K562 (cell line): Measurements from ENCODE around the gene PLXDC2. TPM values are rescaled to one million over a fixed set of nuclear protein-coding genes. Genes with fewer than 3 reads are reported as not detected.

Experiments used
- ATAC-seq: fragments of 200-7000 bp; cut with Tn5 transposase; 3 replicates; pipeline ENCODE4 v1.9.1; 2020; ENCODE audit warnings: moderate library complexity
- BruUV-seq: library from RNA; stranded (reverse); fragments of 400-500 nt; replicated peaks from 2 replicates; lab custom pipeline; 2021; lab: Mats Ljungman, UMichigan
- CTCF ChIA-PET: fragments of 300-600 bp; formaldehyde crosslinking; extraction: SDS; loops from one replicate; lab custom pipeline; 2021; ENCODE audit warnings: low intra/inter-chr PET ratio; lab: Yijun Ruan, JAX
- POLR2A ChIA-PET: fragments of 300-600, 350-650 bp; sonication (Branson Sonifier 250); formaldehyde crosslinking; extraction: SDS; loops from one replicate; lab custom pipeline; 2021; ENCODE audit warnings: antibody characterized with exemption, inconsistent platforms; lab: Yijun Ruan, JAX
- DNase-seq, 4 experiments: peaks; one replicate each; pipeline versions ENCODE4 v3.0.0 to v3.0.0-alpha.2; 2011 to 2018; ENCODE audit warnings: low spot score in 3 of 4, mixed read lengths in 3 of 4; ENCODE audit errors: extremely low read depth in 1 of 4
- FAIRE-seq: peaks from 2 replicates; lab custom pipeline; 2011; peaks lifted over from hg19 to GRCh38; lab: Jason Lieb, UNC
- H2AFZ ChIP-seq: 2 replicates; pipeline ENCODE4 v1.6.0; 2011; ENCODE audit warnings: low read depth, low read length, control low read depth, inconsistent platforms
- H3K27ac ChIP-seq: fragments of 200-600 bp; 3 replicates; pipeline ENCODE4 v1.8.0; 2011; ENCODE audit warnings: low read depth, mild to moderate bottlenecking, control low read depth, inconsistent platforms, low read length, moderate library complexity, mixed read lengths; ENCODE audit errors: extremely low read depth
- H3K27me3 ChIP-seq, 2 experiments: fragments of 300-600 bp in 1 of 2; 2 replicates in 1 of 2; 3 replicates in 1 of 2; pipeline versions ENCODE4 v1.6.0 to v1.8.0; 2011; ENCODE audit warnings: inconsistent platforms in 2 of 2, low read length in 2 of 2, mild to moderate bottlenecking in 1 of 2, mixed read lengths in 1 of 2, moderate library complexity in 1 of 2; ENCODE audit not compliant: control insufficient read depth in 2 of 2, insufficient read depth in 2 of 2
- H3K36me3 ChIP-seq: fragments of 300-600 bp; 3 replicates; pipeline ENCODE4 v1.8.0; 2011; ENCODE audit warnings: mild to moderate bottlenecking, low read length, inconsistent platforms; ENCODE audit not compliant: control insufficient read depth, insufficient read depth
- H3K4me1 ChIP-seq, 2 experiments: fragments of 200-600 bp in 1 of 2; replicated peaks in 1 of 2; 2 replicates in 1 of 2; 3 replicates in 1 of 2; pipeline versions ENCODE4 v1.5.1 to v1.8.0; 2011; ENCODE audit warnings: inconsistent platforms in 2 of 2, low read length in 2 of 2, mild to moderate bottlenecking in 1 of 2, mixed read lengths in 1 of 2, moderate library complexity in 1 of 2; ENCODE audit not compliant: control insufficient read depth in 2 of 2, insufficient read depth in 2 of 2
- H3K4me2 ChIP-seq: 2 replicates; pipeline ENCODE4 v1.6.1; 2011; ENCODE audit warnings: low read length, control low read depth, inconsistent platforms, mixed read lengths; ENCODE audit not compliant: insufficient read depth
- H3K4me3 ChIP-seq: fragments of 200-600 bp; sonication (generic), shearing (Covaris generic); 2 replicates; pipeline ENCODE4 v1.5.1; 2016; ENCODE audit warnings: control low read depth, inconsistent platforms
- H3K79me2 ChIP-seq: fragments of 200-600 bp; 3 replicates; pipeline ENCODE4 v1.8.0; 2011; ENCODE audit warnings: low read length, inconsistent platforms; ENCODE audit not compliant: control insufficient read depth, insufficient read depth
- H3K9ac ChIP-seq, 2 experiments: 2 replicates each; pipeline versions ENCODE4 v1.6.0 to v1.6.1; 2011; ENCODE audit warnings: low read depth in 2 of 2, low read length in 2 of 2, control low read depth in 1 of 2, inconsistent platforms in 1 of 2, mild to moderate bottlenecking in 1 of 2, mixed read lengths in 1 of 2; ENCODE audit not compliant: insufficient read depth in 1 of 2
- H3K9me1 ChIP-seq: one replicate; pipeline ENCODE4 v1.6.0; 2011; ENCODE audit warnings: inconsistent platforms, mild to moderate bottlenecking, low read length, moderate library complexity; ENCODE audit not compliant: control insufficient read depth, insufficient read depth
- H3K9me3 ChIP-seq: replicated peaks from 2 replicates; pipeline ENCODE4 v1.5.1; 2011; ENCODE audit warnings: low read depth, low read length, inconsistent platforms; ENCODE audit not compliant: control insufficient read depth, insufficient read depth
- H4K20me1 ChIP-seq: replicated peaks from 2 replicates; pipeline ENCODE4 v1.6.1; 2011; ENCODE audit warnings: low read length, inconsistent platforms, mixed read lengths; ENCODE audit not compliant: control insufficient read depth, insufficient read depth
- GTF3C2 ChIP-seq: IDR thresholded peaks from 3 replicates; pipeline ENCODE4 v1.6.1; 2011; ENCODE audit warnings: borderline replicate concordance, mild to moderate bottlenecking, moderate library complexity; ENCODE audit not compliant: insufficient read length; ENCODE audit errors: extremely low read depth
- MAFG ChIP-seq: fragments of 450-650 bp; conservative IDR thresholded peaks from 2 replicates; pipeline ENCODE4 v1.6.1; 2016; ENCODE audit warnings: missing genetic modification characterization, missing compliant biosample characterization
- PHTF2 ChIP-seq: fragments of 250-450 bp; sonication (Bioruptor Pico); IDR thresholded peaks from 2 replicates; pipeline ENCODE4 v1.5.0; 2021; ENCODE audit warnings: mild to moderate bottlenecking
- RERE ChIP-seq: sonication (generic); formaldehyde crosslinking; IDR thresholded peaks from 2 replicates; pipeline ENCODE4 v1.8.0; 2023; ENCODE audit warnings: missing genetic modification reagents, mild to moderate bottlenecking, borderline replicate concordance
- ZBTB26 ChIP-seq: fragments of 450-650 bp; formaldehyde crosslinking; IDR thresholded peaks from 2 replicates; pipeline ENCODE4 v1.4.0; 2022; ENCODE audit warnings: missing genetic modification characterization
- ZNF165 ChIP-seq: fragments of 250-450 bp; sonication (Bioruptor Pico); IDR thresholded peaks from 2 replicates; pipeline ENCODE4 v1.4.0; 2020; ENCODE audit warnings: borderline replicate concordance
- ZNF232 ChIP-seq: sonication (generic); formaldehyde crosslinking; IDR thresholded peaks from 2 replicates; pipeline ENCODE4 v1.8.0; 2022; ENCODE audit warnings: mild to moderate bottlenecking, missing genetic modification reagents
- WGBS: fragments of 100-300 bp; shearing (Covaris generic); methylation state at CpG from one replicate; pipeline ENCODE4 v1.1.6; 2016; ENCODE audit warnings: low coverage, mixed read lengths; ENCODE audit not compliant: insufficient coverage; ENCODE audit errors: missing lambda C conversion rate; 5-methylcytosine and 5-hydroxymethylcytosine counted together
- in situ Hi-C: fragments of 300-500 bp; cut with MboI; formaldehyde crosslinking; loops from 4 replicates; pipeline ENCODE4 v1.15.0; 2018; ENCODE audit warnings: inconsistent platforms, mixed read lengths
- intact Hi-C: fragments of 100-400 bp; cut with micrococcal nuclease; formaldehyde crosslinking; loops from 2 replicates; pipeline ENCODE4 v1.14.2; 2022
- polyA plus RNA-seq, 8 experiments: library from polyadenylated mRNA; depleted of rRNA in 4 of 8; stranded (reverse) in 5 of 8; unstranded in 3 of 8; fragments of >200 nt; fragmentation: Nextera tagmentation in 2 of 8; fragmentation: Illumina TruSeq in 1 of 8; extraction: Ambion mirVana in 2 of 8; extraction: Trizol in 1 of 8; gene quantifications; 2 replicates each; pipeline versions ENCODE4 v1.2.1 to v1.2.3, GENCODE V29; 2011 to 2014; ENCODE audit warnings: inconsistent platforms in 1 of 8, missing spikeins in 1 of 8
- total RNA-seq, 7 experiments: library from RNA; depleted of rRNA in 6 of 7; stranded (reverse); fragments of >200 nt in 6 of 7; fragmentation: Illumina TruSeq in 2 of 7; extraction: Trizol in 2 of 7; gene quantifications; 2 replicates each; pipeline versions ENCODE4 v1.2.1 to v1.2.3, GENCODE V29; 2011 to 2021; ENCODE audit warnings: low replicate concordance in 1 of 7

Gene PLXDC2
- total and polyA plus RNA-seq, 9 of the 15 experiments (the other 6 are each of a cell fraction or from before 2014, with no cell fraction given) = 0.01 to 0.33 (median 0.10) TPM; not detected in 3

GRCh38 chr10:20059084-20059835 is 243.0 kb downstream of the PLXDC2 start (continued):
- TF ChIP-seq GTF3C2 = no peak
- TF ChIP-seq, all 486 proteins: peak for 0

GRCh38 chr10:20065814-20066213 is 249.6 kb downstream of the PLXDC2 start:
- Histone ChIP-seq H3K36me3 (no peaks in the 10 kb centered on the region), H3K9ac (no peak overlapping the region), H3K4me1 (no peaks in the 10 kb centered on the region), H3K9me3 (no peaks in the 10 kb centered on the region), H3K27me3 (no peaks in the 10 kb centered on the region), H2AFZ (no peak overlapping the region), H3K79me2 (no peaks in the 10 kb centered on the region), H3K27ac (no peak overlapping the region), H3K9me1 (no peaks in the 10 kb centered on the region), H3K4me3 (no peak overlapping the region), H4K20me1 (no peaks in the 10 kb centered on the region), H3K4me2 (no peak overlapping the region)
- ChIA-PET POLR2A (no interaction called here), CTCF (no interaction called here)
- no TSS peak for BruUV-seq
- intact Hi-C loops = no loop called here
- WGBS = 3% methylated on average over 6 of the region's 6 CpGs
- DNase-seq = no peak
- no peak for FAIRE-seq
- ATAC-seq = no peak
- in situ Hi-C loops = no loop called here
- no peak for TF ChIP-seq RERE (CRISPR knock-in tag)
- no peak for TF ChIP-seq ZBTB26 (CRISPR knock-in tag)
- no peak for TF ChIP-seq ZNF165 (CRISPR knock-in tag)
- TF ChIP-seq PHTF2 = no peak
- TF ChIP-seq MAFG (tag) = no peak
- TF ChIP-seq ZNF232 (CRISPR knock-in tag) = no peak
